ENCODE results near the gene UBE2D2.
"Not testable (repeated sequence)": the region's sequence is repeated elsewhere in the genome, so short reads cannot be mapped to it uniquely, and the experiment has no call there.

UBE2D2 gene

GRCh38 chr5:139549162-139549894, 11.8 kb upstream of the UBE2D2 start:
- no peak for DNase-seq (ENCODE audit: low read depth)

- not testable (repeated sequence) for DNase-seq (ENCODE audit: low read depth)
Measured at GRCh38 chr5:139550051-139550872, 10.9 kb upstream of the UBE2D2 start.

- DNase-seq (ENCODE audit: low read depth) = no peak
Measured at GRCh38 chr5:139551191-139551889, 9.8 kb upstream of the UBE2D2 start.

GRCh38 chr5:139552893-139553575, 8.1 kb upstream of the UBE2D2 start:
- DNase-seq (ENCODE audit: low read depth) = no peak

GRCh38 chr5:139554264-139554663, 6.9 kb upstream of the UBE2D2 start:
- no peak for DNase-seq (ENCODE audit: low read depth)

GRCh38 chr5:139557811-139558210, 3.3 kb upstream of the UBE2D2 start:
- no peak for DNase-seq (ENCODE audit: low read depth)

- DNase-seq (ENCODE audit: low read depth) = no peak
Measured at GRCh38 chr5:139561655-139562451, 714 bp downstream of the UBE2D2 start.

GRCh38 chr5:139562847-139563246, 1.7 kb downstream of the UBE2D2 start:
- no peak for DNase-seq (ENCODE audit: low read depth)

GRCh38 chr5:139565411-139566305, 4.5 kb downstream of the UBE2D2 start:
- peak; percentile 32 for DNase-seq (ENCODE audit: low read depth)

GRCh38 chr5:139566611-139567010, 5.5 kb downstream of the UBE2D2 start:
- DNase-seq (ENCODE audit: low read depth) = no peak

GRCh38 chr5:139569270-139569955, 8.3 kb downstream of the UBE2D2 start:
- no peak for DNase-seq (ENCODE audit: low read depth)

GRCh38 chr5:139571543-139571942, 10.4 kb downstream of the UBE2D2 start:
- DNase-seq (ENCODE audit: low read depth) = no peak

- DNase-seq (ENCODE audit: low read depth) = no peak
Measured at GRCh38 chr5:139571966-139572365, 10.8 kb downstream of the UBE2D2 start.

- no peak for DNase-seq (ENCODE audit: low read depth)
Measured at GRCh38 chr5:139574641-139575312, 13.6 kb downstream of the UBE2D2 start.

- DNase-seq (ENCODE audit: low read depth) = no peak
Measured at GRCh38 chr5:139575313-139575646, 14.1 kb downstream of the UBE2D2 start.

- DNase-seq (ENCODE audit: low read depth) = no peak
Measured at GRCh38 chr5:139575751-139576150, 14.6 kb downstream of the UBE2D2 start.

- no peak for DNase-seq (ENCODE audit: low read depth)
Measured at GRCh38 chr5:139577689-139578290, 16.7 kb downstream of the UBE2D2 start.

- DNase-seq (ENCODE audit: low read depth) = no peak
Measured at GRCh38 chr5:139578325-139578724, 17.2 kb downstream of the UBE2D2 start.

- DNase-seq (ENCODE audit: low read depth) = not testable (repeated sequence)
Measured at GRCh38 chr5:139582181-139582580, 21.0 kb downstream of the UBE2D2 start.
